Neural progenitor cell (in vitro differentiated cells): Measurements from ENCODE around the gene ACTBL2. TPM values are rescaled to one million over a fixed set of nuclear protein-coding genes. Genes with fewer than 3 reads are reported as not detected.

Experiments
- DNase-seq: peaks from one replicate; pipeline ENCODE4 v3.0.0-alpha.2; 2016; ENCODE audit warnings: low spot score
- H2AFZ ChIP-seq: fragments of 200-600 bp; sonication (generic); replicated peaks from 2 replicates; pipeline ENCODE4 v1.6.1; 2016; ENCODE audit warnings: antibody characterized with exemption
- H3F3A ChIP-seq: fragments of 200-600 bp; sonication (generic); 2 replicates; pipeline ENCODE4 v1.6.1; 2016; ENCODE audit warnings: antibody characterized with exemption, low read depth
- H3K27ac ChIP-seq: fragments of 200-600 bp; sonication (generic); 2 replicates; pipeline ENCODE4 v1.5.1; 2016; ENCODE audit warnings: mild to moderate bottlenecking
- H3K27me3 ChIP-seq: fragments of 200-600 bp; sonication (generic); 2 replicates; pipeline ENCODE4 v1.6.1; 2016; ENCODE audit warnings: mild to moderate bottlenecking, moderate library complexity
- H3K36me3 ChIP-seq: fragments of 200-600 bp; sonication (generic); 2 replicates; pipeline ENCODE4 v1.5.1; 2016
- H3K4me1 ChIP-seq: fragments of 200-600 bp; sonication (generic); 2 replicates; pipeline ENCODE4 v1.6.1; 2016; ENCODE audit warnings: mixed run types
- H3K4me2 ChIP-seq: fragments of 200-600 bp; sonication (generic); 2 replicates; pipeline ENCODE4 v1.6.1; 2016
- H3K4me3 ChIP-seq: fragments of 200-600 bp; sonication (generic); 2 replicates; pipeline ENCODE4 v1.5.1; 2016
- H3K79me2 ChIP-seq: fragments of 200-600 bp; sonication (generic); 2 replicates; pipeline ENCODE4 v1.6.1; 2016; ENCODE audit warnings: low read depth
- H3K9ac ChIP-seq: fragments of 200-600 bp; sonication (generic); 2 replicates; pipeline ENCODE4 v1.6.1; 2016
- H3K9me3 ChIP-seq: fragments of 200-600 bp; sonication (generic); 2 replicates; pipeline ENCODE4 v1.5.1; 2016; ENCODE audit warnings: low read depth
- H4K20me1 ChIP-seq: fragments of 200-600 bp; sonication (generic); 2 replicates; pipeline ENCODE4 v1.6.1; 2016; ENCODE audit warnings: low read depth
- H3K27ac Mint-ChIP-seq: 3 replicates; pipeline ENCODE4 v1.8.0; 2021; ENCODE audit warnings: mixed read lengths
- H3K27me3 Mint-ChIP-seq: 2 replicates; pipeline ENCODE4 v1.8.0; 2022; ENCODE audit warnings: low read depth, mild to moderate bottlenecking, inconsistent platforms, moderate library complexity, mixed read lengths; ENCODE audit not compliant: insufficient read depth
- H3K36me3 Mint-ChIP-seq: 3 replicates; pipeline ENCODE4 v1.8.0; 2021; ENCODE audit warnings: mixed read lengths
- H3K4me1 Mint-ChIP-seq: 3 replicates; pipeline ENCODE4 v1.8.0; 2021; ENCODE audit warnings: mixed read lengths
- H3K4me3 Mint-ChIP-seq: 3 replicates; pipeline ENCODE4 v1.8.0; 2021; ENCODE audit warnings: mild to moderate bottlenecking, moderate library complexity, mixed read lengths
- H3K9me3 Mint-ChIP-seq: 3 replicates; pipeline ENCODE4 v1.8.0; 2020; ENCODE audit warnings: mixed read lengths
- EZH2 ChIP-seq: fragments of 200-600 bp; sonication (generic); IDR thresholded peaks from 2 replicates; pipeline ENCODE4 v1.6.1; 2017; ENCODE audit warnings: antibody characterized with exemption, mild to moderate bottlenecking, moderate library complexity
- EZH2phosphoT487 ChIP-seq: fragments of 200-600 bp; sonication (generic); IDR thresholded peaks from 2 replicates; pipeline ENCODE4 v1.6.1; 2017; ENCODE audit warnings: antibody characterized with exemption
- total RNA-seq: library from RNA; depleted of rRNA; stranded (reverse); fragments of >200 nt; gene quantifications from 2 replicates; pipeline ENCODE4 v1.2.3, GENCODE V29; 2015; ENCODE audit warnings: low replicate concordance
- TF ChIP-seq, protein P1 (sequence below): fragments of 200-600 bp; sonication (generic); IDR thresholded peaks from 2 replicates; pipeline ENCODE4 v1.5.1; 2017; ENCODE audit warnings: antibody characterized with exemption, mild to moderate bottlenecking

The ACTBL2 gene
- total RNA-seq, 1 donor from 2014 or later: not detected

DNA sequence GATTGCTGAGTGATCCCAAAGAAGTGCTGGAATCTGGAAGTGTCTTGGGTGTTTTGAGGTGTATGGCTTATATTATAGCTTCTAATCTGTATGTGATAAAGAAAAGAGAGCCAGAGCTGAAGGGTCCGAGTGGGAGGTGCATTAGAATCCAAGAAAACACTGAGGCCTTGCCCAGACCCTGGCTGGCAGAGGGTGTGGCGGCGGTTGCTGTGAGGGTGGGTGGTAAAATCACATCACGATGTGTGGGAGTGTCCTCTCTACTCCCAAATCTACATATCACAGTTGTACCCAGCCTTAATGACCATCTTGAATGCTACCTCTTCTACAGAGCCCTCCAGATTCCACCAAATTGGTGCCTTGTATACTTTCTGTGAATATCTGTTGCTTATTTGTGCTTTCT, 28.9 kb downstream of the ACTBL2 start:
- Mint-ChIP-seq H3K9me3 (no peaks in the 10 kb centered on the region), H3K27ac (no peak overlapping the region)
- no peak for DNase-seq

GRCh38 chr5:57452885-57453284, 29.7 kb downstream of the ACTBL2 start:
- no peak overlapping the region for H3K4me3 Mint-ChIP-seq
- Histone ChIP-seq H3K27me3 (no peaks in the 10 kb centered on the region), H3K4me1 (peaks cover 6% of the 10 kb centered on the region), H4K20me1 (no peaks in the 10 kb centered on the region), H3K9me3 (no peaks in the 10 kb centered on the region), H3K4me3 (no peak overlapping the region), H3F3A (no peaks in the 10 kb centered on the region), H3K4me2 (no peak overlapping the region), H3K9ac (no peak overlapping the region), H3K27ac (no peak overlapping the region), H3K36me3 (no peaks in the 10 kb centered on the region), H2AFZ (no peak overlapping the region), H3K79me2 (no peaks in the 10 kb centered on the region)
- no peaks in the 10 kb centered on the region for H3K36me3 Mint-ChIP-seq
- DNase-seq: no peak
- TF ChIP-seq EZH2 (no peak), EZH2phosphoT487 (no peak)
- no peaks in the 10 kb centered on the region for H3K9me3 Mint-ChIP-seq
- H3K4me1 Mint-ChIP-seq: peaks cover 20% of the 10 kb centered on the region
- H3K27me3 Mint-ChIP-seq: peaks cover 2% of the 10 kb centered on the region
- no peak overlapping the region for H3K27ac Mint-ChIP-seq

More for the DNA sequence above, 28.9 kb downstream of the ACTBL2 start:
- Mint-ChIP-seq H3K27me3 (peaks cover 2% of the 10 kb centered on the region), H3K4me1 (peaks cover 15% of the 10 kb centered on the region), H3K4me3 (no peak overlapping the region), H3K36me3 (no peaks in the 10 kb centered on the region)
- H3K4me3 ChIP-seq: no peak overlapping the region
- no peak overlapping the region for H3K27ac ChIP-seq
- no peaks in the 10 kb centered on the region for H3F3A ChIP-seq
- H3K4me2 ChIP-seq: no peak overlapping the region
- TF ChIP-seq EZH2 (no peak), EZH2phosphoT487 (no peak)
- TF ChIP-seq, protein P1, sequence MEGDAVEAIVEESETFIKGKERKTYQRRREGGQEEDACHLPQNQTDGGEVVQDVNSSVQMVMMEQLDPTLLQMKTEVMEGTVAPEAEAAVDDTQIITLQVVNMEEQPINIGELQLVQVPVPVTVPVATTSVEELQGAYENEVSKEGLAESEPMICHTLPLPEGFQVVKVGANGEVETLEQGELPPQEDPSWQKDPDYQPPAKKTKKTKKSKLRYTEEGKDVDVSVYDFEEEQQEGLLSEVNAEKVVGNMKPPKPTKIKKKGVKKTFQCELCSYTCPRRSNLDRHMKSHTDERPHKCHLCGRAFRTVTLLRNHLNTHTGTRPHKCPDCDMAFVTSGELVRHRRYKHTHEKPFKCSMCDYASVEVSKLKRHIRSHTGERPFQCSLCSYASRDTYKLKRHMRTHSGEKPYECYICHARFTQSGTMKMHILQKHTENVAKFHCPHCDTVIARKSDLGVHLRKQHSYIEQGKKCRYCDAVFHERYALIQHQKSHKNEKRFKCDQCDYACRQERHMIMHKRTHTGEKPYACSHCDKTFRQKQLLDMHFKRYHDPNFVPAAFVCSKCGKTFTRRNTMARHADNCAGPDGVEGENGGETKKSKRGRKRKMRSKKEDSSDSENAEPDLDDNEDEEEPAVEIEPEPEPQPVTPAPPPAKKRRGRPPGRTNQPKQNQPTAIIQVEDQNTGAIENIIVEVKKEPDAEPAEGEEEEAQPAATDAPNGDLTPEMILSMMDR: no peak
- no peaks in the 10 kb centered on the region for H3K79me2 ChIP-seq
- H3K36me3 ChIP-seq: no peaks in the 10 kb centered on the region
- peaks cover 3% of the 10 kb centered on the region for H3K4me1 ChIP-seq
- H3K9ac ChIP-seq: no peak overlapping the region
- H3K9me3 ChIP-seq: no peaks in the 10 kb centered on the region
- H3K27me3 ChIP-seq: no peaks in the 10 kb centered on the region
- no peak overlapping the region for H2AFZ ChIP-seq
- no peaks in the 10 kb centered on the region for H4K20me1 ChIP-seq

GRCh38 chr5:57450991-57451876, 31.4 kb downstream of the ACTBL2 start:
- no peak for TF ChIP-seq EZH2phosphoT487
- no peaks in the 10 kb centered on the region for H3K27me3 ChIP-seq
- no peak for DNase-seq
- peaks cover 22% of the 10 kb centered on the region for H3K4me1 Mint-ChIP-seq
- no peaks in the 10 kb centered on the region for H3K36me3 ChIP-seq
- no peak overlapping the region for H3K27ac ChIP-seq
- H4K20me1 ChIP-seq: no peaks in the 10 kb centered on the region
- H3K4me3 ChIP-seq: no peak overlapping the region
- no peaks in the 10 kb centered on the region for H3K79me2 ChIP-seq
- H3K9me3 Mint-ChIP-seq: peaks cover 2% of the 10 kb centered on the region
- H3K36me3 Mint-ChIP-seq: no peaks in the 10 kb centered on the region
- no peaks in the 10 kb centered on the region for H3K9me3 ChIP-seq
- no peak overlapping the region for H3K4me2 ChIP-seq
- no peak overlapping the region for H3K4me3 Mint-ChIP-seq
- no peak overlapping the region for H2AFZ ChIP-seq
- H3K9ac ChIP-seq: no peak overlapping the region
- no peaks in the 10 kb centered on the region for H3F3A ChIP-seq
- peaks cover 2% of the 10 kb centered on the region for H3K27me3 Mint-ChIP-seq
- no peak overlapping the region for H3K27ac Mint-ChIP-seq
- H3K4me1 ChIP-seq: peaks cover 6% of the 10 kb centered on the region

GRCh38 chr5:57448751-57449150, 33.9 kb downstream of the ACTBL2 start:
- Histone ChIP-seq H2AFZ (no peak overlapping the region), H3K9me3 (no peaks in the 10 kb centered on the region), H4K20me1 (no peaks in the 10 kb centered on the region), H3K4me1 (peaks cover 6% of the 10 kb centered on the region), H3K27me3 (no peaks in the 10 kb centered on the region), H3K79me2 (no peaks in the 10 kb centered on the region), H3K36me3 (no peaks in the 10 kb centered on the region), H3K27ac (no peak overlapping the region), H3K4me3 (no peak overlapping the region), H3F3A (no peaks in the 10 kb centered on the region), H3K9ac (no peak overlapping the region), H3K4me2 (peak overlapping the region; percentile 21)
- Mint-ChIP-seq H3K27ac (no peak overlapping the region), H3K27me3 (peaks cover 2% of the 10 kb centered on the region), H3K36me3 (no peaks in the 10 kb centered on the region), H3K9me3 (peaks cover 4% of the 10 kb centered on the region), H3K4me1 (peaks cover 22% of the 10 kb centered on the region), H3K4me3 (no peak overlapping the region)
- TF ChIP-seq, protein P1: no peak
- TF ChIP-seq EZH2phosphoT487 (no peak), EZH2 (no peak)
- DNase-seq: peak; percentile 13
